ENCODE results near the gene UFC1. TPM values are rescaled to one million over a fixed set of nuclear protein-coding genes. Genes with fewer than 3 reads are reported as not detected.

UFC1 gene
- total and polyA plus RNA-seq, 4 donors = 99.6 to 149 (median 112) TPM

DNA sequence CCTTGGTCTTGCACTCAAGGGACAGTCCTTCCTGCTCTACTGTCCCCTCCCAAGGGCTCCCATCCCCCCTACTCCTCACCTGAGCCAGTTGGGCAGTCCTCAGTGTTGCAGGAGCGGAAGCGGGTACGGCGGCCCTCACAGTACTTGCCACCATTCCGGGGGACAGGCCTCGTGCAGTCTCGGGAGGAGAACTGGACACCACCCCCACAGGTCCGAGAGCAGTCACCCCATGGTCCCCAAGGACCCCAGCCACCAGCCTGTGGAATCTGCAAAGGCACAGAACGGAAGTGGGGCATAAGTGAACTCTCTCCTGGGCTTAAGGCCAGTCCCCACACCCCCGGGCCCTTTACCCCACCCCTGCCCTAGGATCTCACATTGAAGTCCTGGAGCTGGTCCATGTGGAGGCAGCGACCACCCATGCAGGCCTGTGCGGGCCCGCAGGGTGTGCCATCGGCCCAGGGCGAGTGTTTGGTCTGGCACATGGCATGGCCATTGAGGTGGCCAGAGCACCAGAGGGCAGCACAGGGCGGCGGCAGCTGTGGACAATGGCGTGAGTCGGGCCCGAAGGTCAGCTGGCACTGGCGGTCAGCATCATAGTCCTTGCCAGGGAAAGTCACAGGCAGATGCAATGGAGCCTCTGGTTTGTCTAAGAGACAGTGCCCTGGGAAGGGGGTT, 39.9 kb downstream of the UFC1 start:
- Histone ChIP-seq H3K9ac (ENCODE audit: insufficient read depth in 1 of 2, low read length in 2 of 2) (no peak overlapping the region), H3K27ac (ENCODE audit: low read depth in 1 of 2, low read length in 1 of 2) (no peak overlapping the region), H3K9me3 (ENCODE audit: control insufficient read depth in 4 of 4, insufficient read depth in 3 of 4, low read length in 3 of 4) (no peaks in the 10 kb centered on the region), H3K27me3 (ENCODE audit: control insufficient read depth in 3 of 3, insufficient read depth in 3 of 3, low read length in 2 of 3) (no peaks in the 10 kb centered on the region), H3K4me1 (ENCODE audit: control insufficient read depth in 5 of 5, insufficient read depth in 5 of 5, low read length in 5 of 5) (peaks cover 0 to 26% (median 13%) of the 10 kb centered on the region in 5 donors), H3K36me3 (ENCODE audit: control insufficient read depth in 4 of 4, insufficient read depth in 4 of 4, low read length in 4 of 4) (peaks cover 0 to 5% (median 0%) of the 10 kb centered on the region in 4 donors), H3K4me3 (no peak overlapping the region)
- 82 to 92% methylated on average over 21 of the region's 21 CpGs for WGBS, 2 donors
- TF ChIP-seq, protein P1, sequence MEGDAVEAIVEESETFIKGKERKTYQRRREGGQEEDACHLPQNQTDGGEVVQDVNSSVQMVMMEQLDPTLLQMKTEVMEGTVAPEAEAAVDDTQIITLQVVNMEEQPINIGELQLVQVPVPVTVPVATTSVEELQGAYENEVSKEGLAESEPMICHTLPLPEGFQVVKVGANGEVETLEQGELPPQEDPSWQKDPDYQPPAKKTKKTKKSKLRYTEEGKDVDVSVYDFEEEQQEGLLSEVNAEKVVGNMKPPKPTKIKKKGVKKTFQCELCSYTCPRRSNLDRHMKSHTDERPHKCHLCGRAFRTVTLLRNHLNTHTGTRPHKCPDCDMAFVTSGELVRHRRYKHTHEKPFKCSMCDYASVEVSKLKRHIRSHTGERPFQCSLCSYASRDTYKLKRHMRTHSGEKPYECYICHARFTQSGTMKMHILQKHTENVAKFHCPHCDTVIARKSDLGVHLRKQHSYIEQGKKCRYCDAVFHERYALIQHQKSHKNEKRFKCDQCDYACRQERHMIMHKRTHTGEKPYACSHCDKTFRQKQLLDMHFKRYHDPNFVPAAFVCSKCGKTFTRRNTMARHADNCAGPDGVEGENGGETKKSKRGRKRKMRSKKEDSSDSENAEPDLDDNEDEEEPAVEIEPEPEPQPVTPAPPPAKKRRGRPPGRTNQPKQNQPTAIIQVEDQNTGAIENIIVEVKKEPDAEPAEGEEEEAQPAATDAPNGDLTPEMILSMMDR (IDR thresholded peaks at IDR 0.05; ENCODE audit: control extremely low read depth, extremely low read depth) = no peak
- DNase-seq = no peak
- ATAC-seq (ENCODE audit: insufficient read depth, low FRiP score) = no peak

DNA sequence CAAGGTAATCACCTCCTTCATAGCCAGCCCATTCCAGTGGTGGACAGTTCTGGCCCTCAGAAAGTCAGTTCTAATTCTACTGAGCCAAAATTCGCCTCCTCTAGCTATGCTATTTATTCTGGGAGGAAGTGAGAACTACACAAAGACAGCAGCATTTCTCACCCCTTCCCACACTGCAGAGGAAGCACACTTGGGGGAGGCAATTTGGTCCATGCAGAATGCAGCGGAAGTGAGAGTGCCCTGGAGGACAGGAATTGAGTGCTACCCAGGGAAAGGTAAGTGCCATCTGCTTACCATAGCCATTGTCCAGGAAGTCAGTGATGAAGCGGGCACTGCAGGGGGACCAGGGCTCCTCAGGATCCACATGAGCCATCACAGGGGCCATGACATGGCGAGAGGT, 41.4 kb downstream of the UFC1 start:
- Histone ChIP-seq H3K4me3 (no peak overlapping the region), H3K9me3 (ENCODE audit: control insufficient read depth in 4 of 4, insufficient read depth in 3 of 4, low read length in 3 of 4) (no peaks in the 10 kb centered on the region), H3K27me3 (ENCODE audit: control insufficient read depth in 3 of 3, insufficient read depth in 3 of 3, low read length in 2 of 3) (no peaks in the 10 kb centered on the region), H3K9ac (ENCODE audit: insufficient read depth in 1 of 2, low read length in 2 of 2) (no peak overlapping the region), H3K36me3 (ENCODE audit: control insufficient read depth in 4 of 4, insufficient read depth in 4 of 4, low read length in 4 of 4) (peaks cover 0 to 5% (median 0%) of the 10 kb centered on the region in 4 donors), H3K27ac (ENCODE audit: low read depth in 1 of 2, low read length in 1 of 2) (no peak overlapping the region), H3K4me1 (ENCODE audit: control insufficient read depth in 5 of 5, insufficient read depth in 5 of 5, low read length in 5 of 5) (peaks cover 0 to 40% (median 23%) of the 10 kb centered on the region in 5 donors)
- 71 to 74% methylated on average over 4 of the region's 4 CpGs for WGBS, 2 donors
- TF ChIP-seq, protein P1 (IDR thresholded peaks at IDR 0.05; ENCODE audit: control extremely low read depth, extremely low read depth) = no peak
- DNase-seq = no peak
- no peak for ATAC-seq (ENCODE audit: insufficient read depth, low FRiP score)

DNA sequence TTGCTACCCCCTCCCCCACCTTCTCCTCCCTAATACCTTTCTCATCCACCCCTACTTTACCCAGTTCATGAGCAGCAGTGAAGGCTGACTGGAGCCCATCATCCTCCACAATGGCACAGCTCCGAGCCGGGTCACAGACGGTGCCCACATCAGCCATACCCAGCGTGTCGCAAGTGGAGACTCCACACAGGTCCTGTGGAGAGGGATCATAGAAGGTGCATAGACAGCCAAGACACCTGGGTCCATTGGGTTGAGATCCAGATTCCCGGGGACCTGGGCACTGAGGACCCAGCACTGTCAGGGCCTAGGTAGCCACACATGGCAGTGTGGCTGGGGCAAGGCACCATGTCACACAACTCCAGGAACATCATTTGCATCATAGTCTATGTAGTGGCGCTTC, 42.3 kb downstream of the UFC1 start:
- Histone ChIP-seq H3K9me3 (ENCODE audit: control insufficient read depth in 4 of 4, insufficient read depth in 3 of 4, low read length in 3 of 4) (no peaks in the 10 kb centered on the region), H3K27me3 (ENCODE audit: control insufficient read depth in 3 of 3, insufficient read depth in 3 of 3, low read length in 2 of 3) (no peaks in the 10 kb centered on the region), H3K4me3 (no peak overlapping the region), H3K36me3 (ENCODE audit: control insufficient read depth in 4 of 4, insufficient read depth in 4 of 4, low read length in 4 of 4) (peaks cover 0 to 3% (median 0%) of the 10 kb centered on the region in 4 donors), H3K27ac (ENCODE audit: low read depth in 1 of 2, low read length in 1 of 2) (no peak overlapping the region), H3K4me1 (ENCODE audit: control insufficient read depth in 5 of 5, insufficient read depth in 5 of 5, low read length in 5 of 5) (peaks cover 0 to 49% (median 32%) of the 10 kb centered on the region in 5 donors), H3K9ac (ENCODE audit: insufficient read depth in 1 of 2, low read length in 2 of 2) (no peak overlapping the region)
- 95 to 96% methylated on average over 7 of the region's 7 CpGs for WGBS, 2 donors
- DNase-seq (no peak), ATAC-seq (ENCODE audit: insufficient read depth, low FRiP score) (no peak)
- TF ChIP-seq, protein P1 (IDR thresholded peaks at IDR 0.05; ENCODE audit: control extremely low read depth, extremely low read depth) = no peak

All from lung (tissue), 12 donors.